Activated naive CD4-positive, alpha-beta T cell (primary cell): ENCODE measurements around the gene SPC24.

Source experiments
- DNase-seq, 4 experiments: peaks; one replicate each; lab custom pipeline; 2025; lab: John Stamatoyannopoulos, UW

Gene SPC24, protein sequence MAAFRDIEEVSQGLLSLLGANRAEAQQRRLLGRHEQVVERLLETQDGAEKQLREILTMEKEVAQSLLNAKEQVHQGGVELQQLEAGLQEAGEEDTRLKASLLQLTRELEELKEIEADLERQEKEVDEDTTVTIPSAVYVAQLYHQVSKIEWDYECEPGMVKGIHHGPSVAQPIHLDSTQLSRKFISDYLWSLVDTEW

DNA sequence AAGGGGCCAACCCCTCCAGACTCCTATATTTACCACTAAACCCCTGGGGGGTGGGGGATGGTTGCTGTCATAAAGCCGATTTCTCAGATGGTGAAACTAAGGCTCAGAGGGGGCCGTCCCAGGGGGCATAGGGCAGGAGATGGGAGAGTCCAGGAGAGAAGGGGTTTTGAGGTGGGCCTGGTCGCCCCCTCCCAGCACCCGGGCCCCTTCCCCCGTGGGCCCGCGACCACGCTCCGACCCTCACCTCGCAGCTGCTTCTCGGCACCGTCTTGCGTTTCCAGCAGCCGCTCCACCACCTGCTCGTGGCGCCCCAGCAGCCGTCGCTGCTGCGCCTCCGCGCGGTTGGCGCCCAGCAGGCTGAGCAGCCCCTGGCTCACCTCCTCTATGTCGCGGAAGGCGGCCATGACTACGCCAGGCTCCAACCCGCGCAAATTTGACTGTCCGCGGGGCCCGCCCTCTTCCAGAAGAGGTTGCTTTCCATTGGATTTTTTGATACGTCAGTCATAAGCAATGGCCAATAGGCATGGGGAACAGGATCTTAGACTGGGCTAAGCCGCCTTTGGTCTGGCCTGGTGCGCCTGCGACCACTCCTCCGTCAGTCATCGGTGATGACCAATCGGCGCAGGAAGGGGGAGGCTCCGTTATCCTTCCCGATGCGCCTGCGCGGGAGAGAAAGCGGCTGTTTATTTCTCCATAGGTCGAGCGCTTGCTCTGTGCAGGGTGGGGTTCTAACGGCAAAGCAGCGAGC is at the start of gene SPC24:
SPC24 (minus strand) TSS at position 410 of the 748 bp plus-strand sequence; CDS start at position 404, 6 bp downstream.
- DNase-seq: peak; percentile 64 to 80 (median 70)

- no peak for DNase-seq
Measured at GRCh38 chr19:11204943-11205349, 49.4 kb upstream of the SPC24 start.

DNA sequence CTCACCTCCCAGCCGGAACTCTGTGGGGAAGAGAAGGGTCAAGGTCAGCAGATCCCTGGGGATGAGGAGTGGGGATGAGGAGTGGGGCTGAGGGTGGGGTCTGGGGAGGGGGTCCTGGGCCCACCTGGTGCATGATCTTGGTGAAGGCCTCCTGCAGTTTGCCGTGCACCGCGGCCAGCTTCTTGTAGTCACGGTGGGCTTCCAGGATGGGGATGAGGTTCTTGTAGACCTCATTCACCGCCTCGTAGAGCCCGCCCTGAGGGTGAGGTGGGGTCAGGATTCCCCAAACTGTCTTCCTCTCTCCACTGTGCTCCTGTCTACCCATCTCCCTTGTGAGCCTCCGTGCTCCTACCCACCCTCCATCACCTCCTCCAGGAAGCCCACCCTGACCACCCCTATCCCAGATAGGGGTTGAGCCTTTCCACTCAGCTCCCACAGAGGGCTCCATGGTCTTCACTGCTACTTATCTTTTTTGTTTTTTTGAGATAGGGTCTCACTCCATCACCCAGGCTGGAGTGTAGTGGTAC is 48.6 kb upstream of the SPC24 start:
- no peak for DNase-seq

DNA sequence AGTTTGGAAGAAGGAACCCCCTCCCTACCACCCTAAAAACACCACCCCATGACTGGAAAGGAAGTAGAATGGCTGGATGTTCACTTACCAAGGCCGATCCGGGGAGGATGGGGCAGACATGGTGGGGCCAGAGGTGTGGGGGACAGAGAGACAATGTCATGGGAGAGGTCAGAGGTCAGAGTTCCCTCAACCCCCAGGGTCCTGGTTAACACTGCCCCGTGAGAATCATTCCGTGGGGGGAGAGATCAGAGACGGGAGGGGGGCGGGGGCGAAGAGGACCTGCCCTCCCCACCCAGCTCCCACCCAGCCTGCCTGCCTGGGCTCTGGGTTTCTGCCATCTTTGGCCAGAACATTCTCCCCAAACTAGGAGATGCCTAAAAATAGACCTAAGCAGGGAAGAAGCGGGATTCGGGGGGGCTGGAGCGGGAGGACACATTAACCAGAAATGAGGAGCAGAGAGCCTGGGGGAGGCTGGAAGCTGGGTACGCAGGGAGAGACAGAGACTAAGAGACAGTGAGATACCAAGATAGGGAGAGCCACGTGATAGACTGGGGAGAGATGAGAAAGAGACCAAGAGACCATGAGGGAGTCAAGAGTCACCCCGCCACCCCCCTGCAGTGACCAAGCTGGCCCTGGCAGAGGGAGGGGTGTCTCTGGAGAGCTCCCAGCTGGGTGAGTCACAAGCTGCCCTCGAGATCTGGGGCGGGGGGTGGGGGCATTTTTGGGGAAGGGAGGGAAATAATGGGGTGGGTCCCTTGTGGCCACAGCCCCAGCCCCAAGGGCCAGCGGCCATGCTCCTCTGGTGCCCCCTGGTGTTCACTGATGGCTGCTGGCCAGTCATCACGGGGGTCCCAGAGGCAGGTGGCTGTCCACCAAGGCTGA is 47.9 kb upstream of the SPC24 start:
- DNase-seq: peak in 1 of 4 experiments; percentile 21

DNA sequence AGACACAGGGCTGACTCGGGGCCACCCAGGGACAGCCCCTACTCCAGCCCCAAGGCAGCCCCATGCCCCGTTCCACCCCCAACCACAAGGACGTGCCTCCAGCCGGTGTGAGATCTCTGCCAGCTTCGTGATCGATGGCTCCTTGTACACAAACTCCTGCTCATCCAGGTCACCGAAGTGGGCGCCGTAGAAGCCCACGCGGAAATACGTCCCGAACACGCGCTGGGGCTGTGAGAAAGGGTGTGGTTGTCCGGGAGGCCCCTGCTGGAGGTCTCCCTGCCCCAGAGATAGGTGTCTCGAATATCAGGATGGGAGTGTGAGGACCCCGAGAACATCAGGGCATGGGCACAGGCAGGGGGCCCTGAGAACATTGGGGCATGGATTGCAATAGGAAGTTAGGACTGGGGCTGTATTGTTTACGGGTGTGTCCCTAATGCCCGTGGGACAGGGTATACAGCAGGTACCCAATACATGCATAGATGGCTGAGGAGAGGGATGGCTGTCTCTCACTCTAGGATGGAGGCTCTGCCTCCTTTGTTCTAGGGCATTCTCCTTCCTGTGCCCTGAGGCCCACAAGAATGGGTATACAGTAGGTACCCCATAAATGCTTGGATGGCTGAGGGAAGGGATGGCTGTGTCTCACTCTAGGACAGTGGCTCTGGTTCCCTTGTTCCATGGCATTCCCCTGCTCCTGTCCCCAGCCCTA is 47.1 kb upstream of the SPC24 start:
- DNase-seq: no peak

DNA sequence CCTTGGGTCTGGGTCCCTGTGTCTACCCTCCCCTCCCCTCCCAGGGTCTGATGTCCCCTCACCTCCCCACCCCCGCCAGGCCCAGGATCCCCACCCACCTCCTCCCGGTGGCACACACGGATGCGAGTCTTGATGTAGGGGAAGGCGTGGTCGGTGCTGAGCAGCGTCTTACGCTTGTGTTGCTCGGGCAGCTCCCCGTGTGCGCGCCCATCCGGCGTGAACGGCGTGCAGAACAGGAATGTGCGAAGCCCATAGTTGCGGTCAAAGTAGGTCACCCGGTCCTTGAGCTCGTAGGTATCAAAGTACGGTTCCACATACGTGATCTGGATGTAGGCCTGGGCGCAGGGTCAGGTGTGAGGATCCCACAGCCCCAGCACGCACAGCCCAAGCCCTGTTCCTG is 46.2 kb upstream of the SPC24 start:
- DNase-seq: no peak

DNA sequence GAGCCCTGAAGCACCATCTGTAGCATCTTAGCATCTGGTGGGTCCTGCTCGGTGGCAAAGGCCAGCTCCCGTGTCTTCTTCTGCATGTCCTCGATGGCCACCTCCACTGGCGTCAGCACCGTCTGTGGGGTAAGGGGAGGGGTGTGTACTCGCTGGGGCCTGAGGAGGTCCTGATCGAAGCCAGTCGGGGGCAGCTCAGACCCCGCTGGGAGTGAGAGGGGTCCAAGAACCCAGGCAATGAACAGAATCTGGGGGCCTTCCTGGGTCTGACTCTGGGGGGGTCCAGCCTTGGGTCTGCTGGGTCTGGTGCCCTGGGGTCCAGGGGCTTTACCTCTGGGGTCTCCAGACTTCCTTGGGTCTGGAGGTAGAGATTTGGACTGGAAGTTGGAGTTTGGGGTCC is 45.3 kb upstream of the SPC24 start:
- no peak for DNase-seq

- no peak for DNase-seq
Measured at GRCh38 chr19:11200015-11200574, 44.5 kb upstream of the SPC24 start.

DNA sequence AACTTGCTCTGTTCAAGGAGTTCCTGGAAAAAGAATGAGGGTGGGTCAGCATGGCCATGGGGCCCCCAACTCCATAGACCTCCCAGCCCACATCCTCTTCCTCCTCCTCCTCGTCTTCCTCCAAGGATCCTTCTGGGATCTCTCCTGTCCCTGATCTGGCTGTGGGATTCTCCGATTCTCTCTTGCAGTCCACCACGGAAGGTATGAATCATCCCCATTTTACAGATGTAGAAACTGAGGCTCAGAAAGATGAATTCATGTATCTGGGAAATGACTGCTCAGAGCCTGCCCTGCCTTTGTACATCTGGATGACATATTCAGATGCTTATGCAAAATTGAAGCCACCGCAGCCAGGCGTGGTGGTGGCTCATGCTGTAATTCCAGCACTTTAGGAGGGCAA is 43.9 kb upstream of the SPC24 start:
- no peak for DNase-seq

- no peak for DNase-seq
Measured at GRCh38 chr19:11198769-11199424, 43.3 kb upstream of the SPC24 start.

- no peak for DNase-seq
Measured at GRCh38 chr19:11198175-11198534, 42.6 kb upstream of the SPC24 start.

GRCh38 chr19:11197291-11198174 is 42.0 kb upstream of the SPC24 start, which contains the start of gene KANK2:
Gene KANK2, minus strand, starts transcription at chr19:11197545. Its CDS starts 3,034 bp downstream, at chr19:11194511.
- DNase-seq: peak; percentile 28 to 68 (median 44)

GRCh38 chr19:11196406-11197287 is 41.1 kb upstream of the SPC24 start:
- no peak for DNase-seq

DNA sequence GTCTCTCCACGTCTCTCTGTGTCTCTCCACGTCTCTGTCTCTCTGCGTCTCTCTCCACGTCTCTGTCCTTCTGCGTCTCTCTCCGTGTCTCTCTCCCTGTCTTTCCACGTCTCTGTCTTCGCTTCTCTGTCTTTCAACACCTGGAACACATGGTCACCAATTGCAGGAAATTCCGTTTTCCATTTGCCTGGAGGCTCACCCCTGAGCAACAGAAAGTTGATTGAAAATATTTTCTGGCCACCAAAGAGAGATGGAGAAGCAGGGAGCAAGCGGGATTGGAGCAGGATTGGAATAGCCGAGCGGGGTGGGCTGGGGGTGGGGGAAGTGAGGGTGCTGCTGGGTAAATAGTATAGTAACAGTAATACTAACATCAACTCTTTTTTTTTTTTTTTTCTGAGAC is 40.1 kb upstream of the SPC24 start:
- no peak for DNase-seq

DNA sequence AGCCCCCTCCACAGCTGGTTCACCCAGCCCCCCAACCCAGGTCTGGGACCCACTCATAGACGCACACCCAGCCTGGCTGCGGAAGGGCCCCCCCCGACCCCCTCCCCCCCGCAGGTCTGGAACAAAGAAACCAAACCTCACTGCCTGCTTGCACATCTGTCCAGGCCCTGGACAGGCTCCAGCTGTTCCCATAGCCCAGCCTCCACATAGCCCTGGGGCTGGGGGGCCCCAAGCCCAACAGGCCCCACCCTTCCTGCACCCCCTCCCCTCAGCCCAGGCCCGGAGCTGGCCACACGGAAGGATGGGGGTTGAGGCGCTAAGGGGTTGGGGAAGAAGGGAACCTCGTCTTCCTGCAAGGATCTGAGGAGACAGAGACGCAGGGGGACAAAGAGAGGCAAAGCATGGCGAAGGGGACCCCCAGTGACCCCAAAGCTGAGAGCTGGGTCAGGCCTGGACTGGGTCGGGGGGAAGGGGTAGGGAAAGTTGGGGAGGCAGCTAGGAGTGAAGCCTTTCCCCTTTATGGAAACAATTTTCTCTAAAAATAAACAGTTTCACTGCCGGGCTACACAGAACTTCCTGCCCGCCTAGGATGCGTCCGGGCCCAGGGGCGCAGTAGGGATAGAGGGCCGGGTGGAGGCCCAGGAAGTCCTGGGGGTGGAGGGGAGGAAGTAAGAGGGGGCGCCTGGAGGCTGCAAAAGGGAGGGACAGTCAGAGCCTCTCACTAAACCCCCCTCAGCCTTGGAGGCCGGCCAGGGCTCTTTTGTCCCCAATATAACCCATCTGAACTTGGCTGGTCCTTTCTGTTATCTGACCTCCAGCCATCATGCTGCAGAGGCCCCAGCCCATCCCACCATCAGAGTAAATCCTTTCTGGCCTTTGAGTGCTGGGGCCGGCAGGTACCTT is 39.3 kb upstream of the SPC24 start:
- DNase-seq: no peak

- DNase-seq: no peak
Measured at GRCh38 chr19:11194173-11194572, 38.6 kb upstream of the SPC24 start.
